ENCODE results near the gene MPV17. TPM values are rescaled to one million over a fixed set of nuclear protein-coding genes. Genes with fewer than 3 reads are reported as not detected.
A peak's percentile ranks its signal among the peaks of the same experiment; 100 is the strongest.

The MPV17 gene
- total and polyA plus RNA-seq, 2 of the 13 experiments (the other 11 are each of a cell fraction or from before 2014, with no cell fraction given) = 48.9 to 129 TPM

DNA sequence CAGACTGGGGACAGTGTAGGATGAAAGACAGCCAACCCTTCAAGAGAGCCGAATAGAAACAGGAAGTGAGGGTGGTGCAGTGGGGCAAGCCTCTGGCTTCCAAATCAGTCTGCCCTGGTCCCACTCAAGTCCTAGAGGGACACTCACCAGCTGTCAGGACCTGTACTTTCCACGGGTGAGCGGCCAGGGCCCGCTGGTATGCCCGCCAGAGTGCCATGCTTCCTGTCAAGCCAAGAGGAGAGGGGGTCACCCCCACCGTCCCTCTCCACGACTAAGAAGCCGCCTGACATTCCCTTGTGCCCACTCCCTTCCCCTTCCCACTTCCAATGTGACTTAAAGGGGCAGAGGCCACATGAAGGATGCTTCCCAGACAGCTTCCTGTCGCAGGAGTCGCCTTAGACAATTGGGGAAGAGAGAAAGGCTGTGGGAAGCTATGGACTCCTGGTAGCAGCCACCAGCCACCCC is 564 bp downstream of the MPV17 start (continued):
- no peak for TF ChIP-seq HNRNPH1 (optimal IDR thresholded peaks at IDR 0.05; ENCODE audit: low read depth, low read length)
- no peak for TF ChIP-seq MAFF (IDR thresholded peaks at IDR 0.05; ENCODE audit: low read depth, low read length)
- no peak for TF ChIP-seq ZNF772 (CRISPR knock-in tag; IDR thresholded peaks at IDR 0.05)
- TF ChIP-seq ZNF883 (CRISPR knock-in tag; IDR thresholded peaks at IDR 0.05; ENCODE audit: not compliant biosample characterization) = peak; percentile 14
- TF ChIP-seq ZNF138 (CRISPR knock-in tag; IDR thresholded peaks at IDR 0.05; ENCODE audit: low read depth) = no peak
- TF ChIP-seq TBL1XR1 (IDR thresholded peaks at IDR 0.05; ENCODE audit: borderline replicate concordance, low read length, partially characterized antibody) = no peak
- no peak for TF ChIP-seq HMGXB3 (CRISPR knock-in tag; IDR thresholded peaks at IDR 0.05; ENCODE audit: borderline replicate concordance)
- TF ChIP-seq ZFP91 (CRISPR knock-in tag; IDR thresholded peaks at IDR 0.05; ENCODE audit: borderline replicate concordance) = peak; percentile 95; the same call in 1 of the 2 replicates
- TF ChIP-seq SMAD9 (CRISPR knock-in tag; IDR thresholded peaks at IDR 0.05) = 0 out of 2 replicates have a peak, but pooled peaks have one; percentile 32
- TF ChIP-seq ZNF10 (CRISPR knock-in tag; IDR thresholded peaks at IDR 0.05; ENCODE audit: borderline replicate concordance, low read depth) = no peak
- TF ChIP-seq PAWR (CRISPR knock-in tag; IDR thresholded peaks at IDR 0.05; ENCODE audit: borderline replicate concordance) = 0 out of 2 replicates have a peak, but pooled peaks have one; percentile 26
- TF ChIP-seq AHR (CRISPR knock-in tag; IDR thresholded peaks at IDR 0.05) = no peak
- no peak for TF ChIP-seq DR1 (CRISPR knock-in tag; IDR thresholded peaks at IDR 0.05)
- no peak for TF ChIP-seq PLRG1 (conservative IDR thresholded peaks at IDR 0.05)
- TF ChIP-seq ZNF317 (CRISPR knock-in tag; IDR thresholded peaks at IDR 0.05) = 0 out of 2 replicates have a peak, but pooled peaks have one; percentile 9
- no peak for TF ChIP-seq MBNL3 (CRISPR knock-in tag; conservative IDR thresholded peaks at IDR 0.05)
- TF ChIP-seq ZNF746 (CRISPR knock-in tag; IDR thresholded peaks at IDR 0.05) = no peak
- no peak for TF ChIP-seq MATR3 (CRISPR knock-in tag; IDR thresholded peaks at IDR 0.05)
- TF ChIP-seq ZNF816 (CRISPR knock-in tag; IDR thresholded peaks at IDR 0.05; ENCODE audit: borderline replicate concordance) = no peak
- peak; percentile 32; the same call in 1 of the 2 replicates for TF ChIP-seq ZSCAN5A (CRISPR knock-in tag; IDR thresholded peaks at IDR 0.05; ENCODE audit: borderline replicate concordance)
- no peak; the same call in 1 of the 2 replicates for TF ChIP-seq NFATC3 (CRISPR knock-in tag; IDR thresholded peaks at IDR 0.05)
- TF ChIP-seq MYPOP (CRISPR knock-in tag; IDR thresholded peaks at IDR 0.05) = 0 out of 2 replicates have a peak, but pooled peaks have one; percentile 16
- no peak for TF ChIP-seq POLR2AphosphoS5 (IDR thresholded peaks at IDR 0.05; ENCODE audit: low read depth, low read length)

All from HepG2 (cell line).